C4-2B (cell line): ENCODE measurements around the gene FRMPD1.

Experiments used
- ZFX ChIP-seq: fragments of 450-650 bp; IDR thresholded peaks from 2 replicates; pipeline ENCODE4 v1.6.1; 2017
- TF ChIP-seq, protein P1 (sequence below): fragments of 450-650 bp; conservative IDR thresholded peaks from 2 replicates; pipeline ENCODE4 v1.5.1; 2017; ENCODE audit warnings: mild to moderate bottlenecking

- TF ChIP-seq, protein P1, sequence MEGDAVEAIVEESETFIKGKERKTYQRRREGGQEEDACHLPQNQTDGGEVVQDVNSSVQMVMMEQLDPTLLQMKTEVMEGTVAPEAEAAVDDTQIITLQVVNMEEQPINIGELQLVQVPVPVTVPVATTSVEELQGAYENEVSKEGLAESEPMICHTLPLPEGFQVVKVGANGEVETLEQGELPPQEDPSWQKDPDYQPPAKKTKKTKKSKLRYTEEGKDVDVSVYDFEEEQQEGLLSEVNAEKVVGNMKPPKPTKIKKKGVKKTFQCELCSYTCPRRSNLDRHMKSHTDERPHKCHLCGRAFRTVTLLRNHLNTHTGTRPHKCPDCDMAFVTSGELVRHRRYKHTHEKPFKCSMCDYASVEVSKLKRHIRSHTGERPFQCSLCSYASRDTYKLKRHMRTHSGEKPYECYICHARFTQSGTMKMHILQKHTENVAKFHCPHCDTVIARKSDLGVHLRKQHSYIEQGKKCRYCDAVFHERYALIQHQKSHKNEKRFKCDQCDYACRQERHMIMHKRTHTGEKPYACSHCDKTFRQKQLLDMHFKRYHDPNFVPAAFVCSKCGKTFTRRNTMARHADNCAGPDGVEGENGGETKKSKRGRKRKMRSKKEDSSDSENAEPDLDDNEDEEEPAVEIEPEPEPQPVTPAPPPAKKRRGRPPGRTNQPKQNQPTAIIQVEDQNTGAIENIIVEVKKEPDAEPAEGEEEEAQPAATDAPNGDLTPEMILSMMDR: no peak
- no peak for TF ChIP-seq ZFX
These were observed 68.8 kb downstream of the FRMPD1 start for GRCh38 chr9:37719526-37719925.
